GM23338 (cell line): ENCODE data around the gene CIC. TPM values are rescaled to one million over a fixed set of nuclear protein-coding genes. Genes with fewer than 3 reads are reported as not detected.
A peak's percentile ranks its signal among the peaks of the same experiment; 100 is the strongest.

Source experiments
- ATAC-seq: fragments of 200-7000 bp; cut with Tn5 transposase; 3 replicates; pipeline ENCODE4 v1.9.1; 2020
- DNase-seq: peaks from one replicate; pipeline ENCODE4 v3.0.0-alpha.2; 2015; ENCODE audit warnings: low spot score
- H2AFZ ChIP-seq: fragments of 200-600 bp; sonication (generic); 2 replicates; pipeline ENCODE4 v1.8.0; 2016; ENCODE audit warnings: antibody characterized with exemption, mild to moderate bottlenecking, moderate library complexity
- H3F3A ChIP-seq: fragments of 200-600 bp; sonication (generic); replicated peaks from 2 replicates; pipeline ENCODE4 v1.8.0; 2017; ENCODE audit warnings: antibody characterized with exemption, mixed run types, low read depth
- H3K27ac ChIP-seq: fragments of 200-600 bp; sonication (generic); 2 replicates; pipeline ENCODE4 v1.6.1; 2016; ENCODE audit warnings: low read depth
- H3K27me3 ChIP-seq: fragments of 200-600 bp; sonication (generic); 2 replicates; pipeline ENCODE4 v1.8.0; 2016; ENCODE audit warnings: mild to moderate bottlenecking, mixed run types, moderate library complexity; ENCODE audit not compliant: insufficient read depth
- H3K36me3 ChIP-seq: fragments of 200-600 bp; sonication (generic); 2 replicates; pipeline ENCODE4 v1.8.0; 2016; ENCODE audit warnings: mild to moderate bottlenecking; ENCODE audit not compliant: insufficient read depth
- H3K4me1 ChIP-seq: fragments of 200-600 bp; sonication (generic); 2 replicates; pipeline ENCODE4 v1.8.0; 2016; ENCODE audit warnings: mild to moderate bottlenecking, moderate library complexity; ENCODE audit not compliant: insufficient read depth
- H3K4me2 ChIP-seq: fragments of 200-600 bp; sonication (generic); 2 replicates; pipeline ENCODE4 v1.7.1; 2017; ENCODE audit warnings: mixed run types
- H3K4me3 ChIP-seq: fragments of 200-600 bp; sonication (generic); 2 replicates; pipeline ENCODE4 v1.6.1; 2016; ENCODE audit warnings: mixed run types
- H3K79me2 ChIP-seq: fragments of 200-600 bp; sonication (generic); replicated peaks from 2 replicates; pipeline ENCODE4 v1.8.0; 2017; ENCODE audit warnings: mild to moderate bottlenecking; ENCODE audit not compliant: insufficient read depth
- H3K9me2 ChIP-seq: fragments of 200-600 bp; sonication (generic); 2 replicates; pipeline ENCODE4 v1.8.0; 2017; ENCODE audit not compliant: insufficient read depth
- H4K20me1 ChIP-seq: fragments of 200-600 bp; sonication (generic); replicated peaks from 2 replicates; pipeline ENCODE4 v1.8.0; 2017; ENCODE audit warnings: mild to moderate bottlenecking; ENCODE audit not compliant: insufficient read depth
- H3K27ac Mint-ChIP-seq: 2 replicates; pipeline ENCODE4 v1.8.0; 2020; ENCODE audit warnings: inconsistent platforms, mild to moderate bottlenecking, moderate library complexity, mixed read lengths
- H3K27me3 Mint-ChIP-seq: 3 replicates; pipeline ENCODE4 v1.8.0; 2022; ENCODE audit warnings: low read depth, mild to moderate bottlenecking, moderate library complexity, mixed read lengths, inconsistent platforms; ENCODE audit not compliant: insufficient read depth, poor library complexity
- H3K36me3 Mint-ChIP-seq: 3 replicates; pipeline ENCODE4 v1.8.0; 2021; ENCODE audit warnings: low read depth, mild to moderate bottlenecking, inconsistent platforms, moderate library complexity, mixed read lengths
- H3K4me1 Mint-ChIP-seq: 3 replicates; pipeline ENCODE4 v1.8.0; 2020; ENCODE audit warnings: mild to moderate bottlenecking, inconsistent platforms, mixed read lengths
- H3K4me3 Mint-ChIP-seq: 3 replicates; pipeline ENCODE4 v1.8.0; 2021; ENCODE audit warnings: moderate library complexity, mild to moderate bottlenecking, inconsistent platforms, mixed read lengths
- H3K9me3 Mint-ChIP-seq: 3 replicates; pipeline ENCODE4 v1.8.0; 2020; ENCODE audit warnings: moderate library complexity, mild to moderate bottlenecking, inconsistent platforms, mixed read lengths
- CREB1 ChIP-seq: fragments of 250-450 bp; sonication (Bioruptor Pico); IDR thresholded peaks from 2 replicates; pipeline ENCODE4 v1.5.0; 2020; ENCODE audit warnings: low read depth, mild to moderate bottlenecking, moderate library complexity
- CTCF ChIP-seq, 2 experiments: fragments of 200-600 bp in 1 of 2; sonication (generic) in 1 of 2; conservative IDR thresholded peaks; 2 replicates each; pipeline versions ENCODE4 v1.5.1 to v1.6.1; 2016 to 2017; ENCODE audit warnings: antibody characterized with exemption in 2 of 2, low read depth in 2 of 2, mild to moderate bottlenecking in 2 of 2, moderate library complexity in 1 of 2
- ETS1 ChIP-seq: IDR thresholded peaks from 2 replicates; pipeline ENCODE4 v1.6.1; 2016; ENCODE audit warnings: antibody characterized with exemption
- EZH2 ChIP-seq: fragments of 200-600 bp; sonication (generic); IDR thresholded peaks from one replicate; pipeline ENCODE4 v1.8.0; 2017; ENCODE audit warnings: antibody characterized with exemption, mild to moderate bottlenecking, low read depth; ENCODE audit not compliant: unreplicated experiment
- EZH2phosphoT487 ChIP-seq: fragments of 200-600 bp; sonication (generic); IDR thresholded peaks from one replicate; pipeline ENCODE4 v1.8.1; 2018; ENCODE audit warnings: antibody characterized with exemption; ENCODE audit not compliant: unreplicated experiment
- JUNB ChIP-seq: IDR thresholded peaks from one replicate; pipeline ENCODE4 v1.6.1; 2016; ENCODE audit warnings: antibody characterized with exemption; ENCODE audit not compliant: unreplicated experiment
- NANOG ChIP-seq: IDR thresholded peaks from 2 replicates; pipeline ENCODE4 v1.6.1; 2016; ENCODE audit warnings: antibody characterized with exemption, borderline replicate concordance
- POLR2AphosphoS5 ChIP-seq: IDR thresholded peaks from 2 replicates; pipeline ENCODE4 v1.6.1; 2016; ENCODE audit warnings: antibody characterized with exemption, low read depth
- REST ChIP-seq: IDR thresholded peaks from one replicate; pipeline ENCODE4 v1.6.1; 2018; ENCODE audit warnings: antibody characterized with exemption; ENCODE audit not compliant: unreplicated experiment
- STAT1 ChIP-seq: IDR thresholded peaks from one replicate; pipeline ENCODE4 v1.6.1; 2016; ENCODE audit warnings: antibody characterized with exemption; ENCODE audit not compliant: unreplicated experiment
- ZNF114 ChIP-seq: fragments of 250-450 bp; sonication (Bioruptor Pico); IDR thresholded peaks from 2 replicates; pipeline ENCODE4 v1.5.0; 2020; ENCODE audit warnings: mild to moderate bottlenecking, moderate library complexity
- ZNF331 ChIP-seq: fragments of 250-450 bp; sonication (Bioruptor Pico); IDR thresholded peaks from 2 replicates; pipeline ENCODE4 v1.5.0; 2020; ENCODE audit warnings: low read depth, mild to moderate bottlenecking, moderate library complexity
- polyA plus RNA-seq: library from polyadenylated mRNA; unstranded; fragments of >200 nt; fragmentation: Nextera tagmentation; extraction: Ambion mirVana; gene quantifications from 2 replicates; pipeline ENCODE4 v1.2.1, GENCODE V29; 2016
- total RNA-seq: library from RNA; depleted of rRNA; stranded (reverse); fragments of >200 nt; shearing (Covaris generic); gene quantifications from 2 replicates; pipeline ENCODE4 v1.2.3, GENCODE V29; 2014
- TF ChIP-seq, protein P1 (sequence below): fragments of 250-450 bp; sonication (Bioruptor Pico); IDR thresholded peaks from 2 replicates; pipeline ENCODE4 v1.5.0; 2020; ENCODE audit warnings: mild to moderate bottlenecking, moderate library complexity

CIC gene
- total and polyA plus RNA-seq, 2 experiments from 2014 or later: 13.2 to 42.0 TPM

- peaks cover 26% of the 10 kb centered on the region for H3K79me2 ChIP-seq
- H3K4me3 Mint-ChIP-seq: peak overlapping the region; percentile 24; the same call in 1 of the 3 replicates
- no peak overlapping the region for H3K27ac ChIP-seq
These were observed 61.2 kb downstream of the CIC start for GRCh38 chr19:42330241-42330711.

More at GRCh38 chr19:42330241-42330711, 61.2 kb downstream of the CIC start:
- no peaks in the 10 kb centered on the region for H3K9me2 ChIP-seq
- peaks cover 28% of the 10 kb centered on the region; the same call in 2 of the 3 replicates for H3K4me1 Mint-ChIP-seq
- no peak overlapping the region for H3K4me2 ChIP-seq
- peaks cover 6% of the 10 kb centered on the region for H4K20me1 ChIP-seq
- no peaks in the 10 kb centered on the region; the same call in 1 of the 2 replicates for H3F3A ChIP-seq
- no peak for ATAC-seq
- peaks cover 6% of the 10 kb centered on the region; the same call in 1 of the 2 replicates for H3K4me1 ChIP-seq
- peaks cover 6% of the 10 kb centered on the region for H3K27me3 Mint-ChIP-seq
- H3K27ac Mint-ChIP-seq: no peak overlapping the region
- DNase-seq: no peak
- H2AFZ ChIP-seq: no peak overlapping the region
- no peak overlapping the region for H3K4me3 ChIP-seq
- TF ChIP-seq, protein P1, sequence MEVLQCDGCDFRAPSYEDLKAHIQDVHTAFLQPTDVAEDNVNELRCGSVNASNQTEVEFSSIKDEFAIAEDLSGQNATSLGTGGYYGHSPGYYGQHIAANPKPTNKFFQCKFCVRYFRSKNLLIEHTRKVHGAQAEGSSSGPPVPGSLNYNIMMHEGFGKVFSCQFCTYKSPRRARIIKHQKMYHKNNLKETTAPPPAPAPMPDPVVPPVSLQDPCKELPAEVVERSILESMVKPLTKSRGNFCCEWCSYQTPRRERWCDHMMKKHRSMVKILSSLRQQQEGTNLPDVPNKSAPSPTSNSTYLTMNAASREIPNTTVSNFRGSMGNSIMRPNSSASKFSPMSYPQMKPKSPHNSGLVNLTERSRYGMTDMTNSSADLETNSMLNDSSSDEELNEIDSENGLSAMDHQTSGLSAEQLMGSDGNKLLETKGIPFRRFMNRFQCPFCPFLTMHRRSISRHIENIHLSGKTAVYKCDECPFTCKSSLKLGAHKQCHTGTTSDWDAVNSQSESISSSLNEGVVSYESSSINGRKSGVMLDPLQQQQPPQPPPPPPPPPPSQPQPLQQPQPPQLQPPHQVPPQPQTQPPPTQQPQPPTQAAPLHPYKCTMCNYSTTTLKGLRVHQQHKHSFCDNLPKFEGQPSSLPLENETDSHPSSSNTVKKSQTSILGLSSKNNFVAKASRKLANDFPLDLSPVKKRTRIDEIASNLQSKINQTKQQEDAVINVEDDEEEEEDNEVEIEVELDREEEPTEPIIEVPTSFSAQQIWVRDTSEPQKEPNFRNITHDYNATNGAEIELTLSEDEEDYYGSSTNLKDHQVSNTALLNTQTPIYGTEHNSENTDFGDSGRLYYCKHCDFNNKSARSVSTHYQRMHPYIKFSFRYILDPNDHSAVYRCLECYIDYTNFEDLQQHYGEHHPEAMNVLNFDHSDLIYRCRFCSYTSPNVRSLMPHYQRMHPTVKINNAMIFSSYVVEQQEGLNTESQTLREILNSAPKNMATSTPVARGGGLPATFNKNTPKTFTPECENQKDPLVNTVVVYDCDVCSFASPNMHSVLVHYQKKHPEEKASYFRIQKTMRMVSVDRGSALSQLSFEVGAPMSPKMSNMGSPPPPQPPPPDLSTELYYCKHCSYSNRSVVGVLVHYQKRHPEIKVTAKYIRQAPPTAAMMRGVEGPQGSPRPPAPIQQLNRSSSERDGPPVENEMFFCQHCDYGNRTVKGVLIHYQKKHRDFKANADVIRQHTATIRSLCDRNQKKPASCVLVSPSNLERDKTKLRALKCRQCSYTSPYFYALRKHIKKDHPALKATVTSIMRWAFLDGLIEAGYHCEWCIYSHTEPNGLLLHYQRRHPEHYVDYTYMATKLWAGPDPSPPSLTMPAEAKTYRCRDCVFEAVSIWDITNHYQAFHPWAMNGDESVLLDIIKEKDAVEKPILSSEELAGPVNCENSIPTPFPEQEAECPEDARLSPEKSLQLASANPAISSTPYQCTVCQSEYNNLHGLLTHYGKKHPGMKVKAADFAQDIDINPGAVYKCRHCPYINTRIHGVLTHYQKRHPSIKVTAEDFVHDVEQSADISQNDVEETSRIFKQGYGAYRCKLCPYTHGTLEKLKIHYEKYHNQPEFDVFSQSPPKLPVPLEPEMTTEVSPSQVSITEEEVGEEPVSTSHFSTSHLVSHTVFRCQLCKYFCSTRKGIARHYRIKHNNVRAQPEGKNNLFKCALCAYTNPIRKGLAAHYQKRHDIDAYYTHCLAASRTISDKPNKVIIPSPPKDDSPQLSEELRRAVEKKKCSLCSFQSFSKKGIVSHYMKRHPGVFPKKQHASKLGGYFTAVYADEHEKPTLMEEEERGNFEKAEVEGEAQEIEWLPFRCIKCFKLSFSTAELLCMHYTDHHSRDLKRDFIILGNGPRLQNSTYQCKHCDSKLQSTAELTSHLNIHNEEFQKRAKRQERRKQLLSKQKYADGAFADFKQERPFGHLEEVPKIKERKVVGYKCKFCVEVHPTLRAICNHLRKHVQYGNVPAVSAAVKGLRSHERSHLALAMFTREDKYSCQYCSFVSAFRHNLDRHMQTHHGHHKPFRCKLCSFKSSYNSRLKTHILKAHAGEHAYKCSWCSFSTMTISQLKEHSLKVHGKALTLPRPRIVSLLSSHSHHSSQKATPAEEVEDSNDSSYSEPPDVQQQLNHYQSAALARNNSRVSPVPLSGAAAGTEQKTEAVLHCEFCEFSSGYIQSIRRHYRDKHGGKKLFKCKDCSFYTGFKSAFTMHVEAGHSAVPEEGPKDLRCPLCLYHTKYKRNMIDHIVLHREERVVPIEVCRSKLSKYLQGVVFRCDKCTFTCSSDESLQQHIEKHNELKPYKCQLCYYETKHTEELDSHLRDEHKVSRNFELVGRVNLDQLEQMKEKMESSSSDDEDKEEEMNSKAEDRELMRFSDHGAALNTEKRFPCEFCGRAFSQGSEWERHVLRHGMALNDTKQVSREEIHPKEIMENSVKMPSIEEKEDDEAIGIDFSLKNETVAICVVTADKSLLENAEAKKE (CRISPR knock-in tag): no peak
- TF ChIP-seq STAT1 (no peak), REST (no peak), ZNF114 (CRISPR knock-in tag) (no peak), EZH2phosphoT487 (no peak), CREB1 (CRISPR knock-in tag) (no peak), NANOG (no peak), JUNB (no peak), POLR2AphosphoS5 (no peak), ZNF331 (CRISPR knock-in tag) (no peak), CTCF (conservative IDR thresholded peaks at IDR 0.05; ENCODE audit: low read depth in 2 of 2) (no peak), EZH2 (no peak), ETS1 (no peak)
- H3K36me3 Mint-ChIP-seq: no peaks in the 10 kb centered on the region
- H3K27me3 ChIP-seq: no peaks in the 10 kb centered on the region
- H3K9me3 Mint-ChIP-seq: no peaks in the 10 kb centered on the region
- H3K36me3 ChIP-seq: no peaks in the 10 kb centered on the region
